Sigmoid colon (tissue), 4 donors: ENCODE results near the gene FANCE.

Experiments used
- CTCF ChIP-seq, 4 experiments: fragments of 450-650 bp in 3 of 4; fragments of 200-600 bp in 1 of 4; IDR thresholded peaks; one replicate each; pipeline ENCODE4 v1.5.1; 2016 to 2019; ENCODE audit warnings: antibody characterized with exemption in 4 of 4, mild to moderate bottlenecking in 3 of 4, moderate library complexity in 2 of 4
- EP300 ChIP-seq, 4 donors: sonication (generic); formaldehyde crosslinking; IDR thresholded peaks; one replicate each; pipeline ENCODE4 v1.6.1; 2017; ENCODE audit warnings: antibody characterized with exemption in 4 of 4
- POLR2A ChIP-seq, 2 donors: fragments of 450-650 bp; IDR thresholded peaks; one replicate each; pipeline ENCODE4 v1.6.1; 2016; ENCODE audit warnings: antibody characterized with exemption in 2 of 2, mild to moderate bottlenecking in 2 of 2, moderate library complexity in 2 of 2

DNA sequence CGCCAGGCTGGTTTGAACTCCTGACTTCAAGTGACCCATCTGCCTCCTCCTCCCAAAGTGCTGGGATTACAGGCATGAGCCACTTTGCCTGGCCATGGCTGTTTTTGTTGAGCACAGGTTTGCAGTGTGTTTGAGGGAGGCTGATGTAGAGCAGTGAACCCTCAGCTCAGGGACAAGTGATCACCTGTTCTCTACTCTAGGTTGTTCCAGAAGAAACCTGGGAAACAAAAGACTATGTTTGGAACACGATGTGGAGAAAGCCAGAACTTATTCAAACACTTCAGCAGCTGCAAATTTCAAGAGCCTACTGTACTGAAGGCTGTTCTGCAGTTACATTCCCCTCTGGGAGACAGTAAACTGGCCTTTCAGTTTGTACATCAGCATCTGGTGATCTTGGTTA, 55.9 kb downstream of the FANCE start:
- TF ChIP-seq POLR2A (IDR thresholded peaks at IDR 0.05): no peak
- no peak for TF ChIP-seq CTCF (IDR thresholded peaks at IDR 0.05)
- TF ChIP-seq EP300 (IDR thresholded peaks at IDR 0.05): no peak
